ENCODE measurements around the gene SLC2A1.

Gene SLC2A1

DNA sequence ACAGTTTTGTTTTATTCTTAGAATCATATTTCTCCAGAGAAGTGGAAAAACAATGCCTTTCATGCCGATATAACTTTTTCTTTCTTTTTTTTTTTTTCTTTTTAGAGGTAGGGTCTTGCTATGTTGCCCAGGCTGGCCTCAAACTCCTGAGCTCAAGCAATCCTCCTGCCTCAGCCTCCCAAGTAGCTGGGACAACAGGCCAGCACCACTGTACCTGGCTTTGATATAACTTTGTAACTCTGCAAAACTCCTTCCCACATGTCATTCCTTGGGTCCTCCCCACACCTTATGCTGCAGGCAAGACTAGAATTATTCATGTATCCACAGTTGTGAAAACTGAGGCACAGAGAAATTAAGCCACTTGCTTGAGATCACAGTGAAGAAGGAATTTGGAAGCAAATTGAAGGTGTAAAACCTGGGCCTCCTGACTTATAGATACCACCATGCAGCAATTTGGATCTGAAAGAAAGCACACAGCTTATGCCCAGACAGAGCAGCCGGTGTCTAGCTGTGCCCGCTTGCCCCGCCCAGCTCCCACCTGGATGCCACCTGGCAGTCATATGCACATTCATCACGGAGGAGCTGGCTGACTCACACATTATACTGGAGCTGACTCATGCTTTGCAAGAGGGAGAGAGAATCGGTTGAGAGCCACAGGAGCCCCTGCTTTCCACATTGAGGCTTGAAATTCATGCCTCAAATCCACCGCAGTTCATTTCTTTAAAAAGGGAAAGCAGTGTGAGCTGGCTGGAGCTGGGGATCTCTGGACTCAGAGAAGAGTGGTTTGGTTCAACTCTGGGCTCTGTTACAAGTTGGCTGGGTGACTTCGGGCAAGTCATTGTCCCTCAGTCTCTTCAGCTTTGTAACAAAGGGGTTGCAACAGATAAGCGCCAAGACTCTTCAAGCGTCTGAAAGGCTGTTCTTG lies 8.3 kb upstream of the SLC2A1 start:
- TF ChIP-seq, protein P1, sequence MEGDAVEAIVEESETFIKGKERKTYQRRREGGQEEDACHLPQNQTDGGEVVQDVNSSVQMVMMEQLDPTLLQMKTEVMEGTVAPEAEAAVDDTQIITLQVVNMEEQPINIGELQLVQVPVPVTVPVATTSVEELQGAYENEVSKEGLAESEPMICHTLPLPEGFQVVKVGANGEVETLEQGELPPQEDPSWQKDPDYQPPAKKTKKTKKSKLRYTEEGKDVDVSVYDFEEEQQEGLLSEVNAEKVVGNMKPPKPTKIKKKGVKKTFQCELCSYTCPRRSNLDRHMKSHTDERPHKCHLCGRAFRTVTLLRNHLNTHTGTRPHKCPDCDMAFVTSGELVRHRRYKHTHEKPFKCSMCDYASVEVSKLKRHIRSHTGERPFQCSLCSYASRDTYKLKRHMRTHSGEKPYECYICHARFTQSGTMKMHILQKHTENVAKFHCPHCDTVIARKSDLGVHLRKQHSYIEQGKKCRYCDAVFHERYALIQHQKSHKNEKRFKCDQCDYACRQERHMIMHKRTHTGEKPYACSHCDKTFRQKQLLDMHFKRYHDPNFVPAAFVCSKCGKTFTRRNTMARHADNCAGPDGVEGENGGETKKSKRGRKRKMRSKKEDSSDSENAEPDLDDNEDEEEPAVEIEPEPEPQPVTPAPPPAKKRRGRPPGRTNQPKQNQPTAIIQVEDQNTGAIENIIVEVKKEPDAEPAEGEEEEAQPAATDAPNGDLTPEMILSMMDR (IDR thresholded peaks at IDR 0.05) = no peak
- no peak overlapping the region for H3K27ac ChIP-seq

DNA sequence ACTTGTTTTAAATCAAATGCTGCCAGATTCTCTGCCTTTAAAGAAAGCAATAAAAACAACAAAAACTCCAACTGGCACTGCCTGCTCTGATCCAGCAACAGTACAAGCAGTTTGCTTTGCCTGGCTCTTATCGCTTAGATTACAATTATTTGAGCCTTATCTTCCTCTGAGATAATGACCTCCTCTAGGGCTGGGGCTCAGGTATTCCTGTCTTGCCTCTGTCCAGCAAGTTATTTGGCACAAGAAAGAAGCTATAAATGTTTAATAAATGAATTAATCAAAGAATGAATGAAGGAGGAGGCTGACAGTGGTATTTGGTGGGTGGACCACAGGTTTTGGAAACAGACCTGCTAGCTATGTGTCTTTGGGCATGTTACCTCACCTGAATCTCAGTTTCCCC lies 6.7 kb upstream of the SLC2A1 start:
- Histone ChIP-seq H3K27ac (no peak overlapping the region), H3K4me3 (ENCODE audit: low read depth in 1 of 2, low read length in 1 of 2) (no peak overlapping the region), H3K9me3 (no peaks in the 10 kb centered on the region), H3K27me3 (peaks cover 48% of the 10 kb centered on the region), H3K36me3 (no peaks in the 10 kb centered on the region), H3K4me1 (ENCODE audit: control insufficient read depth in 1 of 2, insufficient read depth in 1 of 2, low read depth in 1 of 2, low read length in 1 of 2) (no peaks in the 10 kb centered on the region)
- TF ChIP-seq, protein P1 (IDR thresholded peaks at IDR 0.05) = no peak

More for the DNA sequence above, 8.3 kb upstream of the SLC2A1 start:
- Histone ChIP-seq H3K27me3 (peaks cover 32% of the 10 kb centered on the region), H3K9me3 (no peaks in the 10 kb centered on the region), H3K4me1 (ENCODE audit: control insufficient read depth in 1 of 2, insufficient read depth in 1 of 2, low read depth in 1 of 2, low read length in 1 of 2) (no peaks in the 10 kb centered on the region), H3K4me3 (ENCODE audit: low read depth in 1 of 2, low read length in 1 of 2) (no peak overlapping the region), H3K36me3 (no peaks in the 10 kb centered on the region)

DNA sequence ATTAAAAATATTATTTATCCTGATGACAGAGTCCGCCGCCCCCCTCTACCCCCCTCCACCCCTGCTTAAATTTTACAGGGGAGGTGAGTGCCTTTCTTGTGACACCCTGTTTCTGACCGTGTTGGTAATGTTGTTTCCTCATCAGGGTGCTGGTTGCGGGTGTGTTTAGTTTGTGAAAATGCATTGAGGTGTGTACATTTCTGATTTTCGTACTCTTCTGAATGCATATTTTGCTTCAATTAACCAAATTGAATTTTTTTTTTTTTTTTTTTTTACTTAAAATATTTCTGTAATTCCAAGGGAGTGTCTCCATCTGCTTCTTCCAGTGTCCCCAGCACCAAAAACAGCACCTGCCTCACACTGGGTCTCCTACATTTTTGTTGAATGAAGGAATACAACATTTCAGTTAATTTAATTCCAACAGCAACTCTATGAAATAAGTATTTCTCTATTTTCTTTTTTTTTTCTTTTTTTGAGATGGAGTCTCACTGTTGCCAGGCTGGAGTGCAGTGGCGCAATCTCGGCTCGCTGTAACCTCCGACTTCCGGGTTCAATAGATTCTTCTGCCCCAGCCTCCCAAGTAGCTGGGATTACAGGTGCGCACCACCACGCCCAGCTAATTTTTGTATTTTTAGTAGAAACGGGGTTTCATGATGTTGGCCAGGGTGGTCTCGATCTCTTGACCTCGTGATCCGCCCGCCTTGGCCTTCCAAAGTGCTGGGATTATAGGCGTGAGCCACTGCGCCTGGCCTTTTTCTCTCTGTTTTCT lies 5.6 kb upstream of the SLC2A1 start:
- no peak overlapping the region for H3K27ac ChIP-seq
- TF ChIP-seq, protein P1 (IDR thresholded peaks at IDR 0.05) = no peak
- peaks cover under 1 to 3% of the 10 kb centered on the region in 2 experiments for H3K4me1 ChIP-seq (ENCODE audit: control insufficient read depth in 1 of 2, insufficient read depth in 1 of 2, low read depth in 1 of 2, low read length in 1 of 2)
- H3K9me3 ChIP-seq = no peaks in the 10 kb centered on the region
- no peaks in the 10 kb centered on the region for H3K36me3 ChIP-seq
- peaks cover 59% of the 10 kb centered on the region for H3K27me3 ChIP-seq
- H3K4me3 ChIP-seq (ENCODE audit: low read depth in 1 of 2, low read length in 1 of 2) = no peak overlapping the region

DNA sequence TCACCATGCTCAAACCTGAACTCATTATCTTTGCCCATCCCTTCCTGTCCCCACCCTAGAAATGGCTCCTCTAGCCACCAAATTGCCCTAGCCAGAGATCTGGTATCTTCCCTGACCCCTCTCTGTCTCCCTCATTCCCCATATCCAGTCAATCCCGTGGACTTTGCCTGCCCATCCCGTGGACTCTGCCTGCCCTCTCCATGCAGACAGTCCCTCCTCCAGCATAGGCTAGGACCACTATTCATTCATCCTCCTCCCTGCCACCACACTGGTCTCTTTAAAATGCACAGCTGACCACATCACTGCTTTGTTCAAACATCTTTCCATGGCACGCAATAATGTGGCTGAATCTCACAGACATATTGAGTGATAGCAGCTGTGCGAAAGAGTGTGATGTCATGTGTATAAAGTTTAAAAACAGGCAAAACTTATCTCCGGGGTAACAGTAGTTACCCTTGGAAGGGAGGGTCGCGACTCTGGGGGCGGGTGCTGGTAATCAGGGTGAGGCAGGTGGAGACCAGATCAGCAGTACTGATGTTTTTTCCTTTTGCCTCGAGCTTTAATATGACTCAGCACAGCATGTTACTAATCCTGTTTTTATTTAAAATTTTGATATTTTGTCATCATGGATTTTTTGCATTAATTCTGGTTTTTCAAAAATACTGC lies 4.8 kb upstream of the SLC2A1 start:
- no peaks in the 10 kb centered on the region for H3K36me3 ChIP-seq
- peaks cover 8% of the 10 kb centered on the region in 2 experiments for H3K4me1 ChIP-seq (ENCODE audit: control insufficient read depth in 1 of 2, insufficient read depth in 1 of 2, low read depth in 1 of 2, low read length in 1 of 2)
- H3K27ac ChIP-seq = no peak overlapping the region
- no peak overlapping the region for H3K4me3 ChIP-seq (ENCODE audit: low read depth in 1 of 2, low read length in 1 of 2)
- H3K27me3 ChIP-seq = peaks cover 66% of the 10 kb centered on the region
- TF ChIP-seq, protein P1 (IDR thresholded peaks at IDR 0.05) = no peak
- H3K9me3 ChIP-seq = no peaks in the 10 kb centered on the region

DNA sequence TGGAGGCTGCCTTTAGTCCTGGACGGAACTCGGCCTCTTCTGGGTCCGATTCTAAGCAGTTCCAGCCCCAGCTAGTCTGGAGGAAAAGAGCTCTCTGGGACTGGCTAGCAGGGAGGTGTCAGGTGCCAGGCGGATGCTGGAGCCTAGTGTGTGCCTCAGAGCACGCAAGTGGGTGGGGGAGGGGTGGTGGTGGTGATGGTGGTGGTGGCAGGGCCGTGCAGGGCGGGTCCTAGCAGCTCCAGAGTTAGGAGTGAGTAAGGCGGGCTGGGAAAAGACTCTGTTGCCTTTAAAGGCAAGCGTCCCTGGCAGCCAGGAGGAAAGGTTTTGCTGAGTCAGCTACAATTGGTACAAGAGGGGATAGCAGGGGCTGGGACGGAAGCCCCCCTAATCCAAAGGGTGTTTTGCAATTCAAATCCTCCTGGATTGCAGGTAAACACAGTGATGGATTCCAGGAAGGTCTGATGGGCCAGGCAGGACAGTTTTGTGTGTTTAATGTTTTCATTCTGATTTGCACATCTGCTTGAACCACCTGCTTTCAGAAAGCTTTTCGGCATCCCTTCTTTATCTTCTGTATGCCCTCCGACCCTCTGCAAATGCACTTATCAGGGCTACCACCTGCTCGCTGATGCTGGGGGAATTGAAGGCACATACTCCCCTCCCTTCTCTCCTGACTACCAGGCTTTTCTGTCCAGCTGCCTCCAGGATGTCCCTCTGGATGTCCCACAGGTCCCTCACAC lies 4.1 kb upstream of the SLC2A1 start:
- TF ChIP-seq, protein P1 (IDR thresholded peaks at IDR 0.05) = no peak
- Histone ChIP-seq H3K27me3 (peaks cover 73% of the 10 kb centered on the region), H3K9me3 (no peaks in the 10 kb centered on the region), H3K4me1 (ENCODE audit: control insufficient read depth in 1 of 2, insufficient read depth in 1 of 2, low read depth in 1 of 2, low read length in 1 of 2) (peaks cover 13 to 14% of the 10 kb centered on the region in 2 experiments), H3K27ac (no peak overlapping the region), H3K36me3 (no peaks in the 10 kb centered on the region), H3K4me3 (ENCODE audit: low read depth in 1 of 2, low read length in 1 of 2) (no peak overlapping the region)
